NCI-H748 (cell line): ENCODE measurements around the gene REEP2.

ENCODE experiments used
- DNase-seq: peaks from one replicate; lab custom pipeline; 2025; ENCODE audit not compliant: unreplicated experiment; lab: John Stamatoyannopoulos, UW

The REEP2 gene

GRCh38 chr5:138448481-138449398 is 9.9 kb downstream of the REEP2 start:
- DNase-seq: peak; percentile 84

- peak; percentile 79 for DNase-seq
These were observed 10.8 kb downstream of the REEP2 start for GRCh38 chr5:138449501-138450239.

GRCh38 chr5:138450971-138451370 is 12.1 kb downstream of the REEP2 start:
- no peak for DNase-seq

- DNase-seq: no peak
These were observed 13.9 kb downstream of the REEP2 start for GRCh38 chr5:138452720-138453119.

GRCh38 chr5:138453590-138453989 is 14.7 kb downstream of the REEP2 start:
- no peak for DNase-seq

GRCh38 chr5:138454121-138454520 is 15.3 kb downstream of the REEP2 start:
- DNase-seq: no peak

- DNase-seq: no peak
These were observed 16.5 kb downstream of the REEP2 start for GRCh38 chr5:138455232-138455930.

GRCh38 chr5:138457531-138458275 is 18.8 kb downstream of the REEP2 start:
- no peak for DNase-seq

- DNase-seq: no peak
These were observed 19.5 kb downstream of the REEP2 start for GRCh38 chr5:138458384-138458783.

GRCh38 chr5:138458856-138459255 is 20.0 kb downstream of the REEP2 start:
- no peak for DNase-seq

GRCh38 chr5:138459311-138459933 is 20.6 kb downstream of the REEP2 start:
- no peak for DNase-seq

GRCh38 chr5:138460032-138460693 is 21.3 kb downstream of the REEP2 start:
- no peak for DNase-seq

GRCh38 chr5:138461343-138462125 is 22.7 kb downstream of the REEP2 start:
- DNase-seq: no peak

GRCh38 chr5:138463419-138464007 is 24.7 kb downstream of the REEP2 start:
- DNase-seq: peak; percentile 24

GRCh38 chr5:138464008-138464387 is 25.1 kb downstream of the REEP2 start:
- DNase-seq: peak; percentile 94

- DNase-seq: peak; percentile 99
These were observed 25.8 kb downstream of the REEP2 start for GRCh38 chr5:138464388-138465260.

GRCh38 chr5:138465261-138466124 is 26.6 kb downstream of the REEP2 start, which contains the start of gene EGR1:
TSS of gene EGR1 (plus strand) at chr5:138465479. CDS start at chr5:138465762, 283 bp downstream.
- peak; percentile 94 for DNase-seq
